Thymus (tissue), 11 donors: ENCODE measurements around the gene TSGA10. TPM values are rescaled to one million over a fixed set of nuclear protein-coding genes. Genes with fewer than 3 reads are reported as not detected.

Source experiments
- DNase-seq, 9 donors: peaks; one replicate each; pipeline ENCODE4 v3.0.0-alpha.2; 2013; ENCODE audit warnings: low spot score in 9 of 9, low read depth in 6 of 9, missing footprints in 1 of 9
- H3K27ac ChIP-seq, 2 donors: one replicate each; pipeline ENCODE4 v1.5.1; 2013; ENCODE audit warnings: control low read depth in 1 of 2, low read depth in 1 of 2, low read length in 1 of 2, mild to moderate bottlenecking in 1 of 2, moderate library complexity in 1 of 2
- H3K27me3 ChIP-seq, 2 donors: one replicate each; pipeline ENCODE4 v1.5.1; 2013; ENCODE audit warnings: low read length in 1 of 2; ENCODE audit not compliant: control insufficient read depth in 2 of 2, insufficient read depth in 1 of 2
- H3K36me3 ChIP-seq, 2 donors: one replicate each; pipeline ENCODE4 v1.5.1; 2013; ENCODE audit warnings: low read length in 1 of 2, mild to moderate bottlenecking in 1 of 2, moderate library complexity in 1 of 2; ENCODE audit not compliant: control insufficient read depth in 2 of 2, insufficient read depth in 2 of 2
- H3K4me1 ChIP-seq, 2 donors: one replicate each; pipeline ENCODE4 v1.5.1; 2013; ENCODE audit warnings: low read length in 2 of 2; ENCODE audit not compliant: control insufficient read depth in 2 of 2, insufficient read depth in 2 of 2
- H3K4me3 ChIP-seq, 2 donors: one replicate each; pipeline ENCODE4 v1.5.1; 2013; ENCODE audit warnings: low read length in 2 of 2, control low read depth in 1 of 2, mild to moderate bottlenecking in 1 of 2
- H3K9me3 ChIP-seq, 2 donors: one replicate each; pipeline ENCODE4 v1.5.1; 2013; ENCODE audit warnings: low read length in 1 of 2, mild to moderate bottlenecking in 1 of 2; ENCODE audit not compliant: control insufficient read depth in 2 of 2, insufficient read depth in 1 of 2
- WGBS: extraction: QIAGEN DNeasy Blood & Tissue Kit; methylation state at CpG from one replicate; pipeline ENCODE4 v1.1.7; 2013; 5-methylcytosine and 5-hydroxymethylcytosine counted together
- polyA plus RNA-seq: library from polyadenylated mRNA; stranded (reverse); fragments of 200-250 nt; gene quantifications from one replicate; pipeline ENCODE4 v1.2.3, GENCODE V29; 2013
- total RNA-seq: library from RNA; stranded (reverse); fragments of 120-200 nt; gene quantifications from one replicate; pipeline ENCODE4 v1.2.4, GENCODE V29; 2013
- donor health status: healthy.

The TSGA10 gene
- total and polyA plus RNA-seq, 2 donors, result 6.8 to 8.9 TPM

GRCh38 chr2:99088017-99088416, 66.7 kb downstream of the TSGA10 start:
- Histone ChIP-seq H3K9me3 (peaks cover 1 to 10% of the 10 kb centered on the region in 2 donors), H3K4me1 (no peaks in the 10 kb centered on the region), H3K36me3 (no peaks in the 10 kb centered on the region), H3K27me3 (no peaks in the 10 kb centered on the region), H3K27ac (no peak overlapping the region), H3K4me3 (no peak overlapping the region)
- WGBS, result 5% methylated on average over 1 of the region's 1 CpG
- peak in 1 of 9 donors; percentile 37 for DNase-seq

GRCh38 chr2:99086385-99086784, 68.4 kb downstream of the TSGA10 start:
- H3K27ac ChIP-seq, result no peak overlapping the region
- H3K36me3 ChIP-seq, result no peaks in the 10 kb centered on the region
- DNase-seq, result no peak
- WGBS, result 91% methylated on average over 1 of the region's 1 CpG
- H3K27me3 ChIP-seq, result peaks cover 0 to 3% of the 10 kb centered on the region in 2 donors
- no peak overlapping the region for H3K4me3 ChIP-seq
- H3K4me1 ChIP-seq, result no peaks in the 10 kb centered on the region
- peaks cover 1 to 10% of the 10 kb centered on the region in 2 donors for H3K9me3 ChIP-seq

DNA sequence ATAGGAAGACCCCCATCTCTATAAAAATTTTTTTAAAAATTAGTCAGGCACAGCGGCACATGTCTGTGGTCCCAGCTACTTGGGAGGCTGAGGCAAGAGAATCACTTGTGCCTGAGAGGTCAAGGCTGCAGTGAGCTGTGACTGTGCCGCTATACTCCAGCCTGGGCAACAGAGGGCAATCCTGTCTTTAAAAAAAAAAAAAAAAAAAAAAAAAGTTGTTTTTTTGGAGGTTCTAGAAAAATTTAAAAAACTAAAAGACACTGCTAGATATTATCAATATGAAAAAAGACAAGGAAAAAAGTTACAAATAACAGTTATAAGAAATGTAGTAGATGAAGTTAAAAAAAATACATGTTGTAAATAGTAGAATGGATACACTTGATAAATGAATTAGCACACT, 69.3 kb downstream of the TSGA10 start:
- H3K4me3 ChIP-seq, result no peak overlapping the region
- H3K27ac ChIP-seq, result no peak overlapping the region
- peaks cover 1 to 10% of the 10 kb centered on the region in 2 donors for H3K9me3 ChIP-seq
- H3K36me3 ChIP-seq, result no peaks in the 10 kb centered on the region
- peak in 1 of 9 donors; percentile 16 for DNase-seq
- H3K4me1 ChIP-seq, result no peaks in the 10 kb centered on the region
- 94% methylated on average over 2 of the region's 2 CpGs for WGBS
- peaks cover 0 to 3% of the 10 kb centered on the region in 2 donors for H3K27me3 ChIP-seq

- H3K27ac ChIP-seq, result no peak overlapping the region
- H3K4me1 ChIP-seq, result no peaks in the 10 kb centered on the region
- no peaks in the 10 kb centered on the region for H3K36me3 ChIP-seq
- 86% methylated on average over 4 of the region's 4 CpGs for WGBS
- DNase-seq, result no peak
- peaks cover 0 to 3% of the 10 kb centered on the region in 2 donors for H3K27me3 ChIP-seq
- H3K9me3 ChIP-seq, result peaks cover 0 to 6% of the 10 kb centered on the region in 2 donors
- H3K4me3 ChIP-seq, result no peak overlapping the region
Observed at GRCh38 chr2:99084256-99084655, 70.5 kb downstream of the TSGA10 start.

DNA sequence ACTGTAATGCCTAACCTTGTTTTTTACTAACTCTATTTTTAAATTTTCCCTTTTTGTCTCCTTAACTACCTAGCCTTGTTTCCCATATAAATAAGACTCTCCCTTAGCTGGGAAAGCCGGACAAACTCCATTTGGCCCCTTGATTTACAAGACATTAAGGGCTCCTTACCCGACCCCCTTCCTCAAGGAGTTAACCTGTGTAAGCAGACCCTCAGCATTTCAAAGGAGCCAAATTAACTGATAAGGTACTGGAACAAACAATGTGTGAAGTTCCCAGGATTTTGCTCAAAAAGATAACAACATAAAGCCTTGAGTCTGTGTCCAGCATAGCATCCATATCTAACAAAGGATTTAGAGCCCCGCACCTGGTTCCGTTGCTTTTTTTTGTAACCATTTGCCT, 72.9 kb downstream of the TSGA10 start:
- Histone ChIP-seq H3K9me3 (no peaks in the 10 kb centered on the region), H3K27me3 (peaks cover 0 to 3% of the 10 kb centered on the region in 2 donors), H3K4me1 (no peaks in the 10 kb centered on the region), H3K4me3 (no peak overlapping the region), H3K36me3 (no peaks in the 10 kb centered on the region), H3K27ac (no peak overlapping the region)
- DNase-seq, result no peak
- 89% methylated on average over 4 of the region's 4 CpGs for WGBS

DNA sequence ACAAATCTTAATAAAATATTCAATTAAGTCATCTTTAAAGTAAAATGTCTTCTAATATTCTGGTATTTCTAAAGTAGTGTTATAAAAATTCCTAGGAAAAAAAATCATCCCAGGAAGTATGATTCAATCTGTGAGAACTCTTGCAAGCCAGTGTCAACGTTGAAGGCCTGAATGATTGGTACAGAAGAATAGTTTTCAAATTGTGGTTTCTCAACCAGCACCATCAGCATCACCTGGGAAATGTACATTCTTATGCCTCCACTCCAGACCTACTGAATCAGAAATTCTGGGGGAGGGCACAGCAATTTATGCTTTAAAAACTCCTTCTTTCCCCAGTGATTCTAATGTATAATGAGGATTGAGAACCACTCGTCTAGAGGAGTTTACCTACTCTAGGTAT, 75.5 kb downstream of the TSGA10 start:
- 88% methylated on average over 2 of the region's 2 CpGs for WGBS
- no peaks in the 10 kb centered on the region for H3K4me1 ChIP-seq

DNA sequence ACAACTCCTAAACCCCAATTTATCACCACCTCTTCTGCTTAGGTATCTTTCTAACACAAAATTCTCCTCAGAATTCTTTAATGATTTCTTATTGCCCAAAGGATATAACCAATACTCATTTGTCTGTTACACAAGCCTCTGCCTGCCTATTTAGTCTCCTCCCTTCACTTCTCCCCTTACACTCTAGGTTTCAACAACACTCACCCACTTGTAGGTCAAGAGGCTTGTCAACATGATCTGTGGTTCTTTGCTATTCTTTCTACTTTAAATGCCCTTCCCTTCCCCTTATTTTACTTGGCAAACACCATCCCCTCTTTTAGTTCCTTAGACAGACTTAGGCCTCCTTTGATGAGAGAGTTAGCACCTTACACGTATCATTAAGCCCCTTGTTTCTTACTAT, 82.2 kb downstream of the TSGA10 start:
- Histone ChIP-seq H3K4me1 (no peaks in the 10 kb centered on the region), H3K27me3 (no peaks in the 10 kb centered on the region), H3K9me3 (no peaks in the 10 kb centered on the region), H3K36me3 (no peaks in the 10 kb centered on the region), H3K27ac (no peak overlapping the region), H3K4me3 (no peak overlapping the region)
- 94% methylated on average over 1 of the region's 1 CpG for WGBS
- no peak for DNase-seq

More for the DNA sequence above, 75.5 kb downstream of the TSGA10 start:
- DNase-seq, result no peak
- H3K36me3 ChIP-seq, result no peaks in the 10 kb centered on the region
- peaks cover 0 to 3% of the 10 kb centered on the region in 2 donors for H3K27me3 ChIP-seq
- H3K27ac ChIP-seq, result no peak overlapping the region
- no peaks in the 10 kb centered on the region for H3K9me3 ChIP-seq
- H3K4me3 ChIP-seq, result no peak overlapping the region

GRCh38 chr2:99067871-99068625, 86.7 kb downstream of the TSGA10 start:
- WGBS, result 63% methylated on average over 3 of the region's 3 CpGs
- Histone ChIP-seq H3K9me3 (no peaks in the 10 kb centered on the region), H3K4me3 (no peak overlapping the region), H3K27ac (no peak overlapping the region), H3K27me3 (no peaks in the 10 kb centered on the region), H3K36me3 (no peaks in the 10 kb centered on the region), H3K4me1 (peaks cover 0 to 5% of the 10 kb centered on the region in 2 donors)
- no peak for DNase-seq

- H3K9me3 ChIP-seq, result no peaks in the 10 kb centered on the region
- 57% methylated on average over 3 of the region's 3 CpGs for WGBS
- H3K36me3 ChIP-seq, result no peaks in the 10 kb centered on the region
- peak in 8 of 9 donors; percentile 2 to 60 (median 21) for DNase-seq
- no peaks in the 10 kb centered on the region for H3K27me3 ChIP-seq
- H3K27ac ChIP-seq, result peak overlapping the region in 1 of 2 donors; percentile 50
- H3K4me1 ChIP-seq, result peaks cover 0 to 5% of the 10 kb centered on the region in 2 donors
- H3K4me3 ChIP-seq, result no peak overlapping the region
Observed at GRCh38 chr2:99066075-99066958, 88.4 kb downstream of the TSGA10 start.
